Lower leg skin (tissue), 3 donors: ENCODE measurements around the gene REC114.

Experiments used
- POLR2A ChIP-seq, 2 donors: fragments of 450-650 bp; IDR thresholded peaks; one replicate each; pipeline ENCODE4 v1.6.1; 2016 to 2017; ENCODE audit warnings: antibody characterized with exemption in 2 of 2, mild to moderate bottlenecking in 1 of 2, moderate library complexity in 1 of 2
- TF ChIP-seq, protein P1 (sequence below), 3 donors: fragments of 450-650 bp; IDR thresholded peaks; one replicate each; pipeline ENCODE4 v1.5.1; 2016; ENCODE audit warnings: antibody characterized with exemption in 3 of 3, mild to moderate bottlenecking in 3 of 3, moderate library complexity in 2 of 3

DNA sequence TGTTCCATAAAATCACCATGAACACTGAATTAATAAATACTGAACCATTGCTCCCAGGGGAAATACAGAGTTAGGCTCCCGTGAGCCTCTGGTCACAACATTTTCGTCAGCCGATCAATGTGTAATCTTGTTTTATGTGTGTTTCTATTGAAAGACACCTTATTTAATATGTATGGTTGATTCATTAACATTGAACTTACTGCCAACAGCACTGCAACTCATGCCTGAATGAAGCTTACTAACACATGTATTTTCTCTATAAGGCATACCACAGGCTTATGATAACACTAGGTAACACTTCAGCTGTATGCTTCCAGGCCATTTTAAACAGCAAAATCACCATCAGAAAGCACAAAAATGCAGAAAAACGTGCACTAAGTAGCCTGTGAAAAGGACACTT, 9.1 kb upstream of the REC114 start:
- TF ChIP-seq, protein P1, sequence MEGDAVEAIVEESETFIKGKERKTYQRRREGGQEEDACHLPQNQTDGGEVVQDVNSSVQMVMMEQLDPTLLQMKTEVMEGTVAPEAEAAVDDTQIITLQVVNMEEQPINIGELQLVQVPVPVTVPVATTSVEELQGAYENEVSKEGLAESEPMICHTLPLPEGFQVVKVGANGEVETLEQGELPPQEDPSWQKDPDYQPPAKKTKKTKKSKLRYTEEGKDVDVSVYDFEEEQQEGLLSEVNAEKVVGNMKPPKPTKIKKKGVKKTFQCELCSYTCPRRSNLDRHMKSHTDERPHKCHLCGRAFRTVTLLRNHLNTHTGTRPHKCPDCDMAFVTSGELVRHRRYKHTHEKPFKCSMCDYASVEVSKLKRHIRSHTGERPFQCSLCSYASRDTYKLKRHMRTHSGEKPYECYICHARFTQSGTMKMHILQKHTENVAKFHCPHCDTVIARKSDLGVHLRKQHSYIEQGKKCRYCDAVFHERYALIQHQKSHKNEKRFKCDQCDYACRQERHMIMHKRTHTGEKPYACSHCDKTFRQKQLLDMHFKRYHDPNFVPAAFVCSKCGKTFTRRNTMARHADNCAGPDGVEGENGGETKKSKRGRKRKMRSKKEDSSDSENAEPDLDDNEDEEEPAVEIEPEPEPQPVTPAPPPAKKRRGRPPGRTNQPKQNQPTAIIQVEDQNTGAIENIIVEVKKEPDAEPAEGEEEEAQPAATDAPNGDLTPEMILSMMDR (IDR thresholded peaks at IDR 0.05), result no peak
- TF ChIP-seq POLR2A (IDR thresholded peaks at IDR 0.05), result no peak
